ENCODE results near the gene MROH7. TPM values are rescaled to one million over a fixed set of nuclear protein-coding genes. Genes with fewer than 3 reads are reported as not detected.
A peak's percentile ranks its signal among the peaks of the same experiment; 100 is the strongest.

The MROH7 gene
- total RNA-seq, 1 experiment from 2014 or later, result not detected

DNA sequence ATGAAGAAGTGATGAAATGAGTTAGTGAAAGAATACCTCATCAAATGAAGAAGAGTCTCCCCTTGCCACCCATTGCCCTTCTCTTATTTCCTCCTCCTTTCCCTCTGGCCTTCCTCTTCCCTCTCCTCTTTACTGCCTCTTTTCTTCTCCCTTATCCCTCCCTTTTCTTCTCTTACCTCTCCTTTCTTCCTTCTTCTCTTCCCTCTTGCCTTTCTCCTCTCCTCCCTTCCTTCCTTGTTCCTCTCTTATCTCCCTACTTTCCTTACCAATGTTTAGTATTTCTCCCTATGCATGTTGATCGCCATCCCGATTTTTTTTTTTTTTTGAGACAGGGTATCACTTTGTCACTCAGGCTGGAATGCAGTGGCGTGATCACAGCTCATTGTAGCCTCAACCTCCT, 8.8 kb downstream of the MROH7 start:
- no peak for DNase-seq (ENCODE audit: low read depth)

GRCh38 chr1:54651608-54652007, 10.0 kb downstream of the MROH7 start:
- no peak for DNase-seq (ENCODE audit: low read depth)

DNA sequence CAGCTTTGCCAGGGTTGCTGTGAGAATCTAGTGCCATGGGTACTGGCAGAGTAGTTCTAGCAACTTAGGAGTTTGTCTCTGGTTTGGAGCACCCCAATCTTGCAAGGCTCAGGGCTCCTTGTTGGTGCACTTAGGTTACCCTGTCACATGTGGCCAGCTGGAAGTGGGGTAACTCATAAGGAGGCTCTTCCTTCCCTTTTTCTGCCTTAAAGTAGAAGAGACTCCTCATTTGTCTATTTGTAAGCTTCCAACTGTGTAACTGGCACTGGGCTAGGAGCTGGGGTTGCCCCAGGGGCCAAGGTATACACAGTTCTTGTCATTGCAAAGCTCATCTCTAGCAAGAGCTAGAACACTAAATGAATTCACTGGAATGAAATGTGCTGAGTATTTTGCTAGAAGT, 10.6 kb downstream of the MROH7 start:
- no peak for DNase-seq (ENCODE audit: low read depth)

GRCh38 chr1:54653036-54653435, 11.4 kb downstream of the MROH7 start:
- DNase-seq (ENCODE audit: low read depth), result no peak

DNA sequence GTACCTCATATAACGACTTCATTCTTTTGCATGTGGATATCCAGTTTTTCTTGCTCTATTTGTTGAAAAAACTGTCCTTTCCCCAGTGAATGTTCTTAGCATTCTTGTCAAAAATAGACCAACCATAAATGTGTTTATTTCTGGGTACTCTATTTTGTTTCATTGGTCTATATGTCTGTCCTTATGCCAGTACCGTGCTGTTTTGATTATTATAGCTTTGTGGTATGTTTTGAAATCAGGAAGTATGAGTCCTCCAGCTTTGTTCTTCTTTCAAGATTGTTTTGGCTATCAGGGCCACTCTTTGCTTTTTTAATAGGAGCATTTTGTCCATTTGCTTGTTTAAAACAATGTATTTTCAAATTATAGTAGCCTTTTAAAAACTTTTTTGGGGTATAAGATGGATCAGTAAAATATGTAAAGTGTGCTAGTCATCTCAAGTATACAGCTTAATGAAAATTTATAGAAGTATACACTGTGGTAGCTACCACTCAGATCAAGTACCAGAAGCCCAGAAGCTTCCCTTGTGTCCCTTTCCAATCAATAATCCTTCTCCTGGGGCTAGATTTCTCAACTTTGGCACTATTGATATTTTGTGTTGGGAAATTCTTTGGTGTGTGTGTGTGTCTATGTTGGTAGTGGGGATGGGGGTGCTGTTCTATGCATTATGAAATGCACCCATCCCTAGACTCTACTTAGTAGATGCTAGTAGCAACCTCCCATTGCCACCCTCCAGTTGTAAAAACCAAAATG, 16.8 kb downstream of the MROH7 start:
- DNase-seq (ENCODE audit: low read depth), result no peak

GRCh38 chr1:54663725-54664124, 22.1 kb downstream of the MROH7 start:
- DNase-seq (ENCODE audit: low read depth), result no peak

GRCh38 chr1:54664364-54664763, 22.8 kb downstream of the MROH7 start:
- DNase-seq (ENCODE audit: low read depth), result no peak

DNA sequence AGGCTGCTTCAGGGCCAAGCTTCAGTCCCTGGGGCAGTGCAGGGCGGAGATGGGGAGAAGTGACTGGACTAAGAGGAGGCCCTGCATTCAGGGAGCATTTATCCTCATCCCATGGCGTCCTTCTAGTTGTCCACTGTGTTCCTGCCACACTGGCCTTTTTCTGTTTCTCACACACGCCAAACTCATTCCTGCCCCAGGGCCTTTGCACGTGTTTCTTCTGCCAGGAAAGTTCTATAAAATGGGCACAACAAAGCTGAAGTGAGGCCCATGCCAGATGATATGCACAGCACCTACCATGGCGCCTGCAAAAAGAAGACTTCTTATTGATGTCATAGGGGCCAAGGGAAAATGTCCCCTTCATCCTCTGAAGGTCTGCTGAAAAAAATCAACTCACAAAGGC, 24.3 kb downstream of the MROH7 start:
- no peak for DNase-seq (ENCODE audit: low read depth)

DNA sequence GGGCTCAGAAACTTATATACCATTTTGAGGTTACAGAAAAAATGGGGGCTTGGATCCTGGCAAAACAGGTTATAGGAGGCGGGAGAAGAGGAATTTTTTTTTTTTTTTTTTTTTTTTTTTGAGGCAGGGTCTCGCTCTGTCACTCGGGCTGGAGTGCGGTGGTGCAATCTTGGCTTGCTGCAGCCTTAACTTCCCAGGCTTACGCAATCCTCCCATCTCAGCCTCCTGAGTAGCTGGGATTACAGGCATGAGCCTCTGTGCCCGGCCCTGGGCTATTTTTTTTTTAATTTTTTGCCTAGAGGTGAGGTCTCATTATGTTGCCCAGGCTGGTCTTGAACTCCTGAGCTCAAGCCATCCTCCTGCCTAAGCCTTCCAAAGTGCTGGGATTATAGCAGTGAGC, 24.7 kb downstream of the MROH7 start:
- DNase-seq (ENCODE audit: low read depth), result no peak

GRCh38 chr1:54667797-54668196, 26.2 kb downstream of the MROH7 start:
- no peak for DNase-seq (ENCODE audit: low read depth)

DNA sequence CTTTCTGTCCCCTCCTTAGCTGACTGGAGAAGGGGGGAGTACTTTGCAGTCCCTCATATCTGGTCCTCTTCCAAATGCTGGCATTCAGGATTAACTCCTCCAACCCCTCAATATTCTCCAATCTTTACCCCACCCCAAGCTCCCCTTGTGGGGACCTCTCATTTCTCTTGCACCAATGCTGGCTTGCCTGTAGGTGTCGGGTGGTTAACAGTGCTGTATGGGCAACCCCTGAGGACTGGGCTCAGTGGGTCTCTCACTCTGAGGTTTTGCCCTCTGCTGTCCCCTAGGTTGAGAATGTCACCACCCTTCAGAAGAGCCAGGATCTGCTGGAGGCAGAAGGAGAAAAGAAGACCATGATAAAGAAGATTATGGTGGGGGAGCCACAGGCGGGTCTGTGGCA, 27.0 kb downstream of the MROH7 start:
- no peak for DNase-seq (ENCODE audit: low read depth)

GRCh38 chr1:54671985-54672608, 30.5 kb downstream of the MROH7 start:
- DNase-seq (ENCODE audit: low read depth), result peak; percentile 51

GRCh38 chr1:54678776-54679643, 37.4 kb downstream of the MROH7 start:
- no peak for DNase-seq (ENCODE audit: low read depth)

DNA sequence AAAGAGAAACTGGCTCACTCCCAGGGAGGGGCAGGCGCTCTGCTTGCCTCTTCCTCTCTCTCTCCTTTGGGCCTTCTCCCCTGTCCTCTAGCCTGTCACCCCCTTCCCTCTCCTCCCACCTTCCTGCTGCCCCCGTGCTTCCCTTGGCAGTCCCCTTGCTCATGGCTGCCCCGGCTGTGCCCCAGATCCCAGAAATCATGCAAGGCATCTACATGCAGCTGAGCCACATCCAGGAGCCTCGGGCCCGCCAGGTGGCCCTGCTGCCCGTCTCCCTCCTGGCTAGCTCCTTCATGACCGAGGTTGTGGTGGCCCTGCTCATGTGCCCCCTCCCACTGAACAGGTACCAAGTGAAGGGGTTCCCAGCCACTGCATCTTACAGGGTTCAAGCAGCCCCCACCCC, 38.1 kb downstream of the MROH7 start:
- DNase-seq (ENCODE audit: low read depth), result no peak

DNA sequence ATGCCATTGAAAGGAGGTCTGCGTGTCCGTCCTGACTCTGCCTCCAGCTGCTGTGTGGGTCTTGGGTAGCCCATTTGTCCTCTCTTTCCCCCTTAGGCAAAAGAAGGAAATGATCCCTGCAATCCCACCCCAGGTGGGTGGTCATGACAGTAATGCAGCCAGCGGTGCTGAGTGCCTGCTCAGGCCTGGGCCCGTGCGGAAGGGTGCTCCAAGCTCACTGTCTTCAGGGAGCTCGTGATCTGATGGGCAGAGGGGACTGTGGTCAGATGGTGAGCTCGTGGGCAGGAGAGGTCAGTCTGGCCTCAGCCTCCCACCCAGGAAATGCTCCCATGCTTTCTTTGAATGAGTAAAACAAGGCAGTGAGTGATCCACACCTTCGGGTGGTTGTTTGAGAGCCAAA, 38.8 kb downstream of the MROH7 start:
- DNase-seq (ENCODE audit: low read depth), result no peak

- DNase-seq (ENCODE audit: low read depth), result peak; percentile 47
These were observed 39.8 kb downstream of the MROH7 start for GRCh38 chr1:54681358-54681757.

- DNase-seq (ENCODE audit: low read depth), result no peak
These were observed 41.9 kb downstream of the MROH7 start for GRCh38 chr1:54683453-54683852.

GRCh38 chr1:54685335-54685905, 43.8 kb downstream of the MROH7 start:
- DNase-seq (ENCODE audit: low read depth), result no peak

- no peak for DNase-seq (ENCODE audit: low read depth)
These were observed 44.6 kb downstream of the MROH7 start for GRCh38 chr1:54686155-54686554.

GRCh38 chr1:54694771-54695170, 53.2 kb downstream of the MROH7 start:
- DNase-seq (ENCODE audit: low read depth), result no peak

GRCh38 chr1:54695221-54695620, 53.6 kb downstream of the MROH7 start:
- no peak for DNase-seq (ENCODE audit: low read depth)

DNA sequence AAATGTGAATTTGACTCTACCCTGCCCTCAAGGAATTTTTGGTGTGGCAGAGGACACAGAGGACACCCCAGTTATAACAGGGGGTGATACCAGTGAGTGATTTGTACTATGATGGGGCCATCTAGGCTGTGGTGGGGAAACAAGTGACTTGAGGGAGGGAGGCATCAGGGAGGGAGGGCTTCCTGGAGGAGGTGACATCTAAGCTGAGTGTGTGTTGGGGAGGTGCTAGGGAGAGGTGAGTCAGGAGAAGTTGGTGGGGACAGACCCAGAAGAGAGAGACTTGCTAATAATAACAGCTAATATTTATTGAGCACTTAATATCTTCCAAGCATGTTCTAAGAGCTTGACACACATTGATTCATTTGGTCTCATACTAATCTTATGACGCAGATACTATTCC, 54.2 kb downstream of the MROH7 start:
- DNase-seq (ENCODE audit: low read depth), result no peak

Data from M059J (cell line).